Testis (tissue), 2 donors: Measurements from ENCODE around the gene PHF2.

Experiments used
- CTCF ChIP-seq, 3 experiments: fragments of 450-650 bp in 2 of 3; fragments of 200-600 bp in 1 of 3; sonication (generic) in 1 of 3; IDR thresholded peaks; one replicate each; pipeline ENCODE4 v1.5.1; 2016 to 2019; ENCODE audit warnings: antibody characterized with exemption in 3 of 3, mild to moderate bottlenecking in 2 of 3, moderate library complexity in 1 of 3
- POLR2A ChIP-seq: fragments of 450-650 bp; IDR thresholded peaks from one replicate; pipeline ENCODE4 v1.6.1; 2017; ENCODE audit warnings: antibody characterized with exemption, mild to moderate bottlenecking, moderate library complexity

- TF ChIP-seq CTCF (IDR thresholded peaks at IDR 0.05), result no peak
- no peak for TF ChIP-seq POLR2A
Observed at GRCh38 chr9:93659044-93659836, 82.9 kb downstream of the PHF2 start.
